AG20443 (cell line): Measurements from ENCODE around the gene ALMS1.
A peak's percentile ranks its signal among the peaks of the same experiment; 100 is the strongest.
"Not testable (repeated sequence)": the region's sequence is repeated elsewhere in the genome, so short reads cannot be mapped to it uniquely, and the experiment has no call there.

Experiments
- DNase-seq: peaks from one replicate; pipeline ENCODE4 v3.0.0; 2012; ENCODE audit warnings: low spot score, mixed read lengths

ALMS1 gene

GRCh38 chr2:73385504-73386341 lies at the start of gene ALMS1:
Gene ALMS1, plus strand, starts transcription at chr2:73385836. Its CDS starts 33 bp downstream, at chr2:73385869.
- peak; percentile 97 for DNase-seq

GRCh38 chr2:73337828-73338227 lies 47.8 kb upstream of the ALMS1 start:
- DNase-seq: no peak

- DNase-seq: no peak
Observed at GRCh38 chr2:73339201-73339600, 46.4 kb upstream of the ALMS1 start.

- DNase-seq: no peak
Observed at GRCh38 chr2:73341039-73341438, 44.6 kb upstream of the ALMS1 start.

- no peak for DNase-seq
Observed at GRCh38 chr2:73343992-73344391, 41.6 kb upstream of the ALMS1 start.

GRCh38 chr2:73344747-73345146 lies 40.9 kb upstream of the ALMS1 start:
- DNase-seq: not testable (repeated sequence)

GRCh38 chr2:73350035-73350691 lies 35.5 kb upstream of the ALMS1 start:
- no peak for DNase-seq

- DNase-seq: no peak
Observed at GRCh38 chr2:73356097-73356496, 29.5 kb upstream of the ALMS1 start.

GRCh38 chr2:73359915-73360697 lies 25.5 kb upstream of the ALMS1 start:
- peak; percentile 18 for DNase-seq

- DNase-seq: no peak
Observed at GRCh38 chr2:73366060-73366459, 19.6 kb upstream of the ALMS1 start.

- no peak for DNase-seq
Observed at GRCh38 chr2:73368781-73369180, 16.9 kb upstream of the ALMS1 start.

- no peak for DNase-seq
Observed at GRCh38 chr2:73370348-73370747, 15.3 kb upstream of the ALMS1 start.

GRCh38 chr2:73373344-73373743 lies 12.3 kb upstream of the ALMS1 start:
- DNase-seq: no peak

- DNase-seq: no peak
Observed at GRCh38 chr2:73374269-73374668, 11.4 kb upstream of the ALMS1 start.

GRCh38 chr2:73376681-73377080 lies 9.0 kb upstream of the ALMS1 start:
- no peak for DNase-seq

- no peak for DNase-seq
Observed at GRCh38 chr2:73383036-73383435, 2.6 kb upstream of the ALMS1 start.

GRCh38 chr2:73385123-73385503 lies 523 bp upstream of the ALMS1 start:
- no peak for DNase-seq

- DNase-seq: no peak
Observed at GRCh38 chr2:73386342-73386868, 769 bp downstream of the ALMS1 start.

- DNase-seq: no peak
Observed at GRCh38 chr2:73386894-73387636, 1.4 kb downstream of the ALMS1 start.

GRCh38 chr2:73402386-73403103 lies 16.9 kb downstream of the ALMS1 start:
- DNase-seq: no peak

- DNase-seq: no peak
Observed at GRCh38 chr2:73403237-73403636, 17.6 kb downstream of the ALMS1 start.
